GM19395 (cell line): ENCODE measurements around the gene NIF3L1.

Experiments used
- ATAC-seq: cut with Tn5 transposase; IDR thresholded peaks from one replicate; pipeline ENCODE4 v1.9.1; 2021; ENCODE audit warnings: mild to moderate bottlenecking, moderate library complexity; ENCODE audit not compliant: unreplicated experiment

The NIF3L1 gene

DNA sequence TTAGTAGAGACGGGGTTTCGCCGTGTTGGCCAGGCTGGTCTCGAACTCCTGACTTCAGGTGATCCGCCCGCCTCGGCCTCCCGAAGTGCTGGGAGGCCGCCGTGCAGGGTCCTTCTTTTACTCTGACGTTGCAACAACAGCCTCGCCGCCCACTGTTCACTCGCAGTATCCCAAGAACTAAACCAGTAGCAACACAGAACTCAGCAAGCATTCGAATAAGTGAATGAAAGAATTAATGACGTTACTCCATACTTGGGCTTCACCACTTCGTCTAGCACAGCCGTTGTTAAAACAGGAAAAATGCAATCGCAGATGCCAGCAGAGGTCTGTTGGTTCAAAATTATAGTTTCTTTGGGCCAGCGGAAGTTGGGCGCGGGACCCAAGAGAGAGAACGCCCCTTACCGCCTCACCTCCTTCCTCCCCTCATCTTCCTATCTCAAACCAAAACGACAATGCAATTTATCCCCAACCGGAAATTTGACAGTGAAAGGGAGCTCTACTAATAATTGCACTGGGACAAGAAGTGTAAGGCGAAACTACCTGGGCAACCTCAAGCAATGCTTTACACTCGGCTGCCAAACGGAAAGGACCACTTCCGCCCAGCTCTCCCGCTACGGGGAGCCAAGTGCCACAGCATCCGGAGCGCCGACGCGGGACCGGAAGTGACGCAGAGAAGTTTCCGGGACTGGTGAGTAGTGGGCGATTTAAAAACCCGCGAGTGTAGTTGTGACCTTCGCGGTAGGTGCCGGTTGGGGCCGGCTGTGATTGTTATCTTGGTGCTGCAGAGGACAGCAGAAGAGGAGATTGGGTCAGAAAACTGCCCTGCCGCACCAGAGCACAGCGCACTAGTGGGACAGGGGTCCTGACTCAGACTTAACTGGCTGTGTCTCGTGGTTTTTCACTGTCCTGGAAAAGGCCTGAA is at the start of gene NIF3L1, which contains the start of gene PPIL3:
TSS of gene NIF3L1 (plus strand) at position 668 of the 922 bp plus-strand sequence. CDS start 2,573 bp downstream, outside the sequence.
TSS of gene PPIL3 (minus strand) at position 374 of the 922 bp plus-strand sequence. CDS start 1,462 bp downstream, outside the sequence.
- peak; percentile 88 for ATAC-seq

DNA sequence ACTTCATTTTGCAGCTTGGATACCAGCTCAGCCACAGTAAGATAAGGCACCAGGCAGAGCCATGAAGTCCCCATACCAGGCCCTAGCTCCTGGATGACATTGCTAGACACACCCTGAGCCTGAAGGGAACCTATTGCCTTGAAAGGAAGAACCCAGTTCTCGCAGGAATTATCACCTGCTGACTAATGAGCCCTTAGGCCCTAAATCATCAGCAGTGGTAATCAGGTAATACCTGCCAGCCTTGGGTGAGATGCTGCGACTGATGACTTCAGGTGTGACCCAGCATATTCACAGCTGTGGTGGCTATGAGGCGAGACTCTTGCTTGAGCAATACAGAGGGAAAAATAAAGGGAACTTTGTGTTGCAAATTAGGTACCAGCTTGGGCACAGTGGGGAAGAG is 49.7 kb upstream of the NIF3L1 start:
- no peak for ATAC-seq

GRCh38 chr2:200843993-200844948 is 44.9 kb upstream of the NIF3L1 start:
- no peak for ATAC-seq

- ATAC-seq = no peak
Observed at GRCh38 chr2:200845194-200845593, 44.0 kb upstream of the NIF3L1 start.

DNA sequence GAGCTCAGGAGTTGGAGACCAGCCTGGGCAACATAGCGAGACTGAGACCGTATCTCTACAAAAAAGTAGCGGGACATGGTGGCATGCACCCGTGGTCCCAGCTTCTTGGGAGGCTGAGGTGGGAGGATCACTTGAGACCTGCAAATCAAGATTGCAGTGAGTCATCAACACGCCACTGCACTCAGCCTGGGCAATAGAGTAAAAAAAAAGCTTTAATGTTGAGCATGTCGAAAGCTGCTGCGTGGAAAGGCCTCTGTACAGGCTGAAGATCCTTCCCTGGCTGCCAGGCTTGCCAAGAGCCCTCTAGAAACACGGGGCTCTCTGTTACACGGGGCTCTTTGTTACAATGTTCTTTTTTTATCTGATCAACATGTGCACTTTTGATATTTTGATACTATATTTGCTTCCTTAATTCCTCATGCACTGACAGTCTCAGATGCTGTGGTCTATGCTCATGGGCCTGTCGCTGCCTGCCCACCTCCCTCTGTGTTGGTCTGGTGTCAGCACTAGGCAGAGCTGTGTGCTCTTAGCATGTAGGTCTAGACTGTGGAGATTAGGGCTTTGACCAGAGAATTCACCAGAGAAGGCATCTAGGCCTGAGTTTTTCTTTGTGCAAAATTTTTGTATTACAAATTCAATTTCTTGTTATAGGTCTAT is 43.4 kb upstream of the NIF3L1 start:
- no peak for ATAC-seq

- no peak for ATAC-seq
Observed at GRCh38 chr2:200847269-200847668, 41.9 kb upstream of the NIF3L1 start.

DNA sequence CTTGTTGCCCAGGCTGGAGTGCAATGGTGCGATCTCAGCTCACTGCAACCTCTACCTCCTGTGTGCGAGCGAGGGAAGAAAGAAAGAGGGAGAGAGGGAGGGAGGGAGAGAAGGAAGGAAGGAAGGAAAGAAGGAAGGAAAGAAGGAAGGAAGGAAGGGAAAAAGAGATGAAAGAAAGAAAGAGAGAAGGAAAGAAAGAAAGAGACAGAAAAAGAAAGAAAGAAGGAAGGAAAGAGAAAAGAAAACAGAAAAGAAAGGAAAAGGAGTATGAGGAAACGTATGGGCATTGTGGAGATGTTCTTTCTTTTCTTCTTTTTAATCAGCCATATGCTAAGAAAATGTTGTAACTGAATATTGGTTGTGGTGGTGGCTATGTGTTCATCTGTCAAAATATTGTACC is 41.2 kb upstream of the NIF3L1 start:
- ATAC-seq = no peak

GRCh38 chr2:200850512-200851256 is 38.5 kb upstream of the NIF3L1 start:
- ATAC-seq = no peak

GRCh38 chr2:200851398-200852248 is 37.5 kb upstream of the NIF3L1 start:
- no peak for ATAC-seq

GRCh38 chr2:200852605-200853004 is 36.6 kb upstream of the NIF3L1 start:
- no peak for ATAC-seq

GRCh38 chr2:200856806-200857205 is 32.4 kb upstream of the NIF3L1 start:
- ATAC-seq = no peak

GRCh38 chr2:200860092-200860795 is 28.9 kb upstream of the NIF3L1 start:
- ATAC-seq = no peak

DNA sequence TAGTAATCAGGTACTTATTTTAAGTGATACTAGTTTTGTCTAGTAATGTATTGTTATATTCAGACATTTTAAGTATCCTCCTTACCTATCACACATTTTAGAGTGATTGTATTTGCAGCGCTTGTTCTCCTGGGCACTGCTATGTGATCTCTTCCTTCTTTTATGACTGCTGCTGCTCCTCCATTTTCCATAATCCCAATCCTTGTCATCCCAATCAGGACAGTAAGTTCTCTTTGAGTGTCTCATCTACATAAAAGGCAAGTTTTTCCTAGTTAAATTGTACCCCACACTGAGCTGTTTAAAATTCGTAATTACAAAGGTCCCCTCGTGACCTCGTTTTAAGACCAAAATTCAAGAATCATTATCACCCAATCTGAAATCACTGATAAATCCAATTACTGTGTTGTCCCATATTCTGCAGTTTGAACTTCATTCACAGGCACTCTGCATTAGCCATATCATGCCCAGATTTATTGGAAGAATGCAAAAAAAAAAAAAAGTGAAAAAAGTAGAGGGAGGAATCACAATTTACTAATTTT is 27.5 kb upstream of the NIF3L1 start:
- no peak for ATAC-seq

- no peak for ATAC-seq
Observed at GRCh38 chr2:200862532-200863000, 26.6 kb upstream of the NIF3L1 start.

DNA sequence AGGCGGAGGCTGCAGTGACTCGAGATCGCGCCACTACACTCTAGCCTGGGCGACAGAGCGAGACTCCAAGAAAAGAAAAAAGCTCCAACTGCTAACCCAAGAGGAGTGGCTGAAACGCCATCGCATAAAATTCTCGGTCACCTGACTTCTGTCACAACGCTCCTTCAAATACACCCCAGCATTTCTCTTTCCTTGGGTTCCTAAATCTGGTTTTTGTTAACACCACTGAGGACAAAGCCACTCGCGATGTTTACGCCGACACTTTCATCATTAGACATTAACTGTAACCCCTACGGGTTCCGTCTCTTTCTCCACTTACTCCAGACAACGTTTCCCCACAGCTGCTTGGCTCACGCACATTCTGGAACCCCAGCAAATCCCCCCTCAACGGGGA is 25.4 kb upstream of the NIF3L1 start:
- peak; percentile 15 for ATAC-seq

DNA sequence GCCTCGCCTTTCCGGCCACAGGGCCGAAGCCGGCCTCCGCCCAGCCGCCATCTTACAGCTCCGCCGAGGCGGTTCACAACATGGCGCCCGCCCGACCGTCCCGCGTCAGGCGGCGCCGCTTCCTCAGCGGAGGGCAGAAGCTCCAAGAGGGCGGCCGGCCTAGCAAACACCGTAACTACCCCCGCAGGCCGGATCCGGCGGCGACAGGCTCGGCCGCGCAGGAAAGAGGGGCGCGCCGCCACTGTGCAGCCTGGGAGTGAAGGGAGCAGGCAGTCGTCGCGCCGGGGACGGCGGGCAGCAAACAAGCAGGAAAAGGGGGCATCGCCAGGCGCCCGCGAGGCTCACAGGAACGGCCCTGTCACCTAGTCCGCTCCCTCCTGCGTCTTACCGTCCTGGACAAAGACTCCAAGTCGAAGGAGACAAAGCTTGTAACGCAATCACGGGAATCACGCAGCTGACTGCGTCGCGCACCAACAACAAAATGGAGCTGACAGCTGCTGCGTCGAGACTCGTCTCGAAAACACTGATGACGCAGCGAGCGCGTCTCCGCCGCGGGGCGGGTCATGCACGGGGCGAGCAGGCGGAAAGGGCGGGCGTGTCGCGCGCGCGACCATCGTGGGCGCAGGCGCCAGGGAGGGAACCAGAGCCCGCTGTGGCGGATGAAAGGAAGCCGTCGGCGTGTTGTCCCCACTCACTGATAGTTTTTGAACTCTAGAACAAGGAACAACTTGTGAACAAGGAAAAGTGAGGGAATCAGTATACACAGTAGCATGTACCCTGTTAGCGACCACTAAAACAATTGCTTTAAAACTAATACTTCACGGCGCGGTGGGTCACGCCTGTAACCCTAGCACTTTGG is 24.8 kb upstream of the NIF3L1 start, which contains the start of gene CLK1:
TSS of gene CLK1 (minus strand) at position 483 of the 859 bp plus-strand sequence. CDS start 2,796 bp downstream, outside the sequence.
- ATAC-seq = peak; percentile 79

GRCh38 chr2:200869014-200869413 is 20.2 kb upstream of the NIF3L1 start:
- ATAC-seq = no peak
